Measurements from ENCODE around the gene TMEM42. TPM values are rescaled to one million over a fixed set of nuclear protein-coding genes. Genes with fewer than 3 reads are reported as not detected.
A peak's percentile ranks its signal among the peaks of the same experiment; 100 is the strongest.
"Not testable (repeated sequence)": the region's sequence is repeated elsewhere in the genome, so short reads cannot be mapped to it uniquely, and the experiment has no call there.

Gene TMEM42
- 1.1 and 1.3 TPM in 2 replicates for total RNA-seq (2014; rRNA removed; shearing (Covaris generic))
- 0.63 and 2.0 TPM in 2 replicates for polyA plus RNA-seq (2015; cell fraction: cytosol; rRNA removed)
- polyA plus RNA-seq (2015; cell fraction: nucleus; rRNA removed): 1.6 and 1.9 TPM in 2 replicates

DNA sequence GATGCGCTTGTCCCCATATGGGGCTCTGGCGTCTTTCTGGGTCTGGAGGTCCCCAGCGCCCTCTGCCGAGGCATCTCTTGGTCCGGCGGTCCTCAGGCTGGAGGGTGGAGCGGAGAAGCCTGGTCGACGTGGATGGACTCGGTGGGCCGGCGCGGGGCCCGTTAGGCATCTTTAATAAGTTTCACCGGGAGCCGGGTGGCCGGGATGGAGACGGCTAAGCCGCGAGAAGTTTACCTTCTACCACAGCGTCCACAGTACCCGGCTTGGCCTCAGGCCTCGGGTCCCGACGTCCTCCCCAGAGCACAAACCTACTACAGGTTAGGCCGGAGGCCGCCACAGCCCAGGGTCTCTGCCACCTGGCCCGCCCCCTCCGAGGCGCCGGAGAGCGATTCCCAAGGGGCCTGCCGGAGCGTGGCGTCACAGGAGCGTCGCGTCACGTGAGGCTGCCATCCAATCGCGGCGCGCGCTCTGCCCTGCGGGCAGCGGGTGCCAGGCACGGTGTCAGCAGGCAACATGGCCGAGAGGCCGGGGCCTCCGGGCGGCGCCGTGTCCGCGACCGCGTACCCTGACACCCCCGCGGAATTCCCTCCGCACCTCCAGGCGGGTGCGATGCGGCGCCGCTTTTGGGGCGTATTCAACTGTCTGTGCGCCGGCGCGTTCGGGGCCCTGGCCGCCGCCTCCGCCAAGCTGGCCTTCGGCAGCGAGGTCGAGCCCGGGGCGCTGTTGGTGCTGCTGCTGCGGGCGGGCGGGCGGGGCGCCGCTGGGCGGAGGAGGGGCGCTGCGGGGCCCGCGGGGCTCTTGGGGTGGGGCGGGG lies at the start of gene TMEM42:
TSS of gene TMEM42 (plus strand) at position 501 of the 814 bp plus-strand sequence. CDS start at position 514, 13 bp downstream.
- in situ Hi-C loops (cut with HindIII; ENCODE audit: low pct_unique_long_range_greater_than_20kb, low sequenced_read_pairs): no loop called here
- DNase-seq (ENCODE audit: low read depth, low spot score): peak; percentile 8

DNA sequence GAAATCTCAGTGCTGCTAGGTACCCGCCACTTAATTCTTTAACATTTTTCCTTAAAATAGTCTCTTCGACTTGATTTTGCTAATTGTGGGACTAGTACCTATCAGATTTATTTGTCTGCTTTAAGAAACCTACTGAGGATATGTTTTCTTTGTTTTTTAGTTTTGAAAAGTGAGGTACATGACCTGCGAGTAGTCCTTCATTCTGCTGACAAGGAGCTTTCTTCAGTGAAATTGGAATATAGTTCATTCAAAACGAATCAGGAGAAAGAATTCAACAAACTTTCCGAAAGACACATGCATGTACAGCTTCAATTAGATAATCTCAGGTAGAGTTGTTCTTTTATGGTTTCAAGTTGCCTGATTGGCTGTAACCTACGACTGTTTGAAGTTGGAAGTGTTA lies 47.0 kb upstream of the TMEM42 start:
- no peak for DNase-seq (ENCODE audit: low read depth, low spot score)
- in situ Hi-C loops (cut with HindIII; ENCODE audit: low pct_unique_long_range_greater_than_20kb, low sequenced_read_pairs): no loop called here

DNA sequence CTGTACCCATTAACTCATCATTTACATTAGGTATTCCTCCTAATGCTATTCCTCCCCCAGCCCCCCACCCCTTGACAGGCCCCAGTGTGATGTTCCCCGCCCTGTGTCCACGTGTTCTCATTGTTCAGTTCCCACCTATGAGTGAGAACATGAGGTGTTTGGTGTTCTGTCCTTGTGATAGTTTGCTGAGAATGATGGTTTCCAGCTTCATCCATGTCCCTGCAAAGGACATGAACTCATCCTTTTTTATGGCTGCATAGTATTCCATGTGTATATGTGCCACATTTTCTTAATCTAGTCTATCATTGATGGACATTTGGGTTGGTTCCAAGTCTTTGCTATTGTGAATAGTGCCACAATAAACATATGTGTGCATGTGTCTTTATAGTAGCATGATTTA lies 45.4 kb upstream of the TMEM42 start:
- not testable (repeated sequence) for DNase-seq (ENCODE audit: low read depth, low spot score)

DNA sequence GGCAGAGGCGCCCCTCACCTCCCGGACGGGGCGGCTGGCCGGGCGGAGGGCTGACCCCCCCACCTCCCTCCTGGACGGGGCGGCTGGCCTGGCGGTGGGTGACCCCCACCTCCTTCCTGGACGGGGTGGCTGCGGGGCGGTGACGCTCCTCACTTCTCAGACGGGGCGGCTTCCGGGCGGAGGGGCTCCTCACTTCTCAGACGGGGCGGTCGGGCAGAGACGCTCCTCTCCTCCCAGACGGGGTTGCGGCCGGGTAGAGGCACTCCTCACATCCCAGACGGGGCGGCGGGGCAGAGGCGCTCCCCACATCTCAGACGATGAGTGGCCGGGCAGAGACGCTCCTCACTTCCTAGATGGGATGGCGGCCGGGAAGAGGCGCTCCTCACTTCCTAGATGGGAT lies 40.5 kb upstream of the TMEM42 start:
- DNase-seq (ENCODE audit: low read depth, low spot score); in situ Hi-C loops (cut with HindIII; ENCODE audit: low pct_unique_long_range_greater_than_20kb, low sequenced_read_pairs): not testable (repeated sequence)

More for the DNA sequence above, 45.4 kb upstream of the TMEM42 start:
- in situ Hi-C loops (cut with HindIII; ENCODE audit: low pct_unique_long_range_greater_than_20kb, low sequenced_read_pairs): not testable (repeated sequence)

DNA sequence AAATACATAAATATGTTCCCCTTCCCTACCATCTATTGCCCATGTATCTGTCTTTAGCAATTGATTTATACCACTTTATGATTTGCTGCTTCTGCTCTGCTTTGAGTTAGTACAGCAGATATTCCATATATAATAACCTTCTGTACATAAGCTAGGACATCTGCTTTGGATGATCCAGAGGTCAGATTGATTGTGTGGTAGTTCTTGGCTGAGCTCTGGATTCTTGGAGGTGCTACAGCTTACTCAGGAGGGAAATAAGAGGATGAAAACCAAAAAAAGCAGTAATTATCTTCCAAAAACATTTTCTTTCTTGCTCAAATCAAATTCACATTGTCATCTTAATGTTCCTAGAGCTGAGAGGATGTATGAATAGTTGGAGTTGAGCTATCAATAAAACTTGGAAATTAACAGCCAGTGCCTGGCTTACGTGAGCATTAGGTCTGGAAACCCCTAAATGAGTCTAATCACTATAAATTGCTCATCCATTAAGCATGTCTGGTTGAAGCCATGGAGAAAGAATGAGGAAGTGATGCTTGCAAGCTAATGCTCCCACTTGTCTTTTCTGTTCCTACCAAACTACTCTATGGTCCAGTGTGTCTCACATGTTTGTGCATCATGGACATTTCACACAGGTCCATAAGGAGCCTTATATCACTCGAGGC lies 36.3 kb upstream of the TMEM42 start:
- in situ Hi-C loops (cut with HindIII; ENCODE audit: low pct_unique_long_range_greater_than_20kb, low sequenced_read_pairs): no loop called here
- no peak for DNase-seq (ENCODE audit: low read depth, low spot score)

DNA sequence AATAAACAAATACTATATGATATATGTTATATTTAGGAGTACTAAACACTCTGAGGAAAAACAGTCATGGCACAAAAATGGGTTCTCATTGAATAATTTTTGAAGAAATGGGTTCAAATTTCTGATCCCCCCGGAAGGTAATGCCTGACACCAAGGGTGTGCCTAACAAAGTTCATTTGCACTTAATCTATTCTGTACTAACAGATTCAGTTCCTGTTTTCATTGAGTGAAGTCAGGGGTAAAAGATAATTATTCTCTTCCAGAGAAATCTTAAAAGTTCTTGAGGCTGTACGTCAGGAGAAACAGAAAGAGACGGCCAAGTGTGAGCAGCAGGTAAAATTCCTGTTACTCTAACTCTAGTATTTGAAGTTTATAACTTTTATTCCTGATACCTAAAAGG lies 34.5 kb upstream of the TMEM42 start:
- DNase-seq (ENCODE audit: low read depth, low spot score): no peak
- in situ Hi-C loops (cut with HindIII; ENCODE audit: low pct_unique_long_range_greater_than_20kb, low sequenced_read_pairs): no loop called here

DNA sequence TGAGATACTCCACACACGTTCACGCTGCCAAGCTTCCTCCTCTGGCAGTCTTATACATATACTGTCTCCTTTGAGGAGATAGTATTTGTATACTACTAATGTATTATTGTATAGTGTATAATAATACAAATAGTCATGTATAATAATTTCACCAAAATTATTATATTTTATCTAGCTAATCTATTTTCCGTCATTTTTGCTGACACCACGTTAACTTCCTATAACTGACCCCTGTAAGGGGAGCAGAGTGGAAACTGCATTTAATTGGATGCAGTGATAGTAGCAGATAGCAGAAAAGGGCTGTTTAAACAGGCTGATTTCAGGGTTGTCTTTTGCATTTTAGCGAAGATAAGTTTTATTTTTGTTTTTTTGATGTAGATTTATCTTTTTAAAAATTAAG lies 30.5 kb upstream of the TMEM42 start:
- DNase-seq (ENCODE audit: low read depth, low spot score): no peak
- in situ Hi-C loops (cut with HindIII; ENCODE audit: low pct_unique_long_range_greater_than_20kb, low sequenced_read_pairs): no loop called here

DNA sequence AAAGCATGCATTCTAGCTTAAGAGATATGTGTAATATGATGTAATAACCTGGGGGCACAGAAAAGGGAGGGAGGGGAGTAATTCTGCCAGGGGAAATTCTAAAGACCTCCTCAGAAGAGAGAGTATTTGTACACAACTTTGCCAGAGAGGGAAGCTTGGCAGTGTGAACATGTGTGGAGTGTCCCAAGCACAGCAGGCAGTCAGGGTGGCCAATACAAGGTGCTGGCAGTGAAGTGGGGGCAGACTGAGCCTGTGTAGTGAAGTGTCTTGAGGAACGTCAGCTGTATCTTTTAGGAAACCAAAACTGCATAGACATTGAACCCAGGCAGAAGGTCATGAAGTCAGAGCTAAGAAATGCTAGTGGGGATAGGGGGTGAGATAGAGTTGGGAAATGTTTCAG lies 29.7 kb upstream of the TMEM42 start:
- DNase-seq (ENCODE audit: low read depth, low spot score): no peak
- in situ Hi-C loops (cut with HindIII; ENCODE audit: low pct_unique_long_range_greater_than_20kb, low sequenced_read_pairs): no loop called here

DNA sequence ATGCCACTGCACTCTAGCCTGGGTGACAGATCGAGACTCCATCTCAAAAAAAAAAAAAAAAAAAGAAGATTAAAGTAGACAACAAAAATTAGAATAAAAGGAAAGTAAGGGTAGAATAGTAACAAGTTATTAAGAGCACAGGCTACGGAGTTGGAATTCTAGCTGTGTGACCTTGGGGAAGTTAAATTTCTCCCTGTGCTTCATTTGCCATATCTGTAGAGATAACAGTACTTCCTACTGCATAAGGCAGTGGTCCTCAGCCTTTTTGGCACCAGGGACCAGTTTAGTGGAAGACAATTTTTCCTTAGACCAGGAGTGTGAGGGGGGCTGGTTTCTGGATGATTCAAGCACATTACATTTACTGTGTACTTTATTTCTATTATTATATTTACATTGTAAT lies 28.7 kb upstream of the TMEM42 start:
- in situ Hi-C loops (cut with HindIII; ENCODE audit: low pct_unique_long_range_greater_than_20kb, low sequenced_read_pairs): no loop called here
- no peak for DNase-seq (ENCODE audit: low read depth, low spot score)

DNA sequence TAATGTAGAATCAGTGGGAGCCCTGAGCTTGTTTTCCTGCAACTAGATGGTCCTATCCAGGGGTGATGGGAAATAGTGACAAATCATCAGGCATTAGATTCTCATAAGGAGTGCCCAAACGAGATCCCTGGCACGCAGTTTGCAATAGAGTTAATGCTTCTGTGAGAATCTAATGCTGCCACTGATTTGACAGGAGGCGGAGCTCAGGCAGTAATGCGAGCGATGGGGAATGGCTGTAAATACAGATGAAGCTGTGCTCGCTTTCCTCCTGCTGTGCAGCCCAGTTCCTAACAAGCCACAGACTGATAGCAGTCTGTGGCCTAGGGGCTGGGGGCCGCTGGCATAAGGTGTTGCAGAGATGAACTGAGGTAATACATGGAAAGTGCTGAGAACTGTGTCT lies 28.3 kb upstream of the TMEM42 start:
- in situ Hi-C loops (cut with HindIII; ENCODE audit: low pct_unique_long_range_greater_than_20kb, low sequenced_read_pairs): no loop called here
- no peak for DNase-seq (ENCODE audit: low read depth, low spot score)

DNA sequence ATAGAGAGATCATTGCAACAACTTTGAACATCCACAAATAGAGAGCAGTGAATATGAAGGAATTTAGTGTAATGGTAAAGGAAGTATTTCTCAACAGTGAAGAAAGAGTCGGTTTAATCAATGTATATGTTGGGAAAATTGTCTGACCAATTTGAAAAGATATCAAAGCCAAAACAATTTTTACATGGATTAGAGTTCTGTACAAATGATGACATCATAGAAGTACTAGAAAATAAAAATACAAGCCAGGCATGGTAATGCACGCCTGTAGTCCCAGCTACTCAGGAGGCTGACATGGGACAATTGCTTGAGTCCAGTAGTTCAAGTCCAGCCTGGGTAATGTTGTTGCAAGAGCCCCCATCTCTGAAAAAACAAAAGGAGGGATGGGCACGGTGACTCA lies 26.0 kb upstream of the TMEM42 start:
- in situ Hi-C loops (cut with HindIII; ENCODE audit: low pct_unique_long_range_greater_than_20kb, low sequenced_read_pairs): no loop called here
- DNase-seq (ENCODE audit: low read depth, low spot score): no peak

DNA sequence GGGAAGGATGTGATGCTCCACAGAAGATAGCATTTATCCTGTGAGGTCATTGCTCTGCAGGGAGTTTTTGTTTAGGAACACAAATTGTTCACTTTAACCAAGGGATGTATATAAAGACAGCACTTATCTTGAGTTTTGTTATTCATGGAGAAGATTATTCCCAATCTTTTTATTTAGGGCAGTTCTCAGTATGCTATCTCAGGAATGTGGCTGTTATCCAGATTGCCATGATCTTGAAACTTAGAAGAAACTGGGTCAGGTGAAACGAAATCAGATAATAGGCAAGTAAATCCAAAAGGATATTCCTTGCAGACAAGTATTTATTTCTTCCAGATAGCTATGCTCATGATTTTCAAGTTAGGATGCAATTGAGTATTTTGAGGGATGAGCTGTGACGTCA lies 19.3 kb upstream of the TMEM42 start:
- no peak for DNase-seq (ENCODE audit: low read depth, low spot score)
- in situ Hi-C loops (cut with HindIII; ENCODE audit: low pct_unique_long_range_greater_than_20kb, low sequenced_read_pairs): no loop called here

DNA sequence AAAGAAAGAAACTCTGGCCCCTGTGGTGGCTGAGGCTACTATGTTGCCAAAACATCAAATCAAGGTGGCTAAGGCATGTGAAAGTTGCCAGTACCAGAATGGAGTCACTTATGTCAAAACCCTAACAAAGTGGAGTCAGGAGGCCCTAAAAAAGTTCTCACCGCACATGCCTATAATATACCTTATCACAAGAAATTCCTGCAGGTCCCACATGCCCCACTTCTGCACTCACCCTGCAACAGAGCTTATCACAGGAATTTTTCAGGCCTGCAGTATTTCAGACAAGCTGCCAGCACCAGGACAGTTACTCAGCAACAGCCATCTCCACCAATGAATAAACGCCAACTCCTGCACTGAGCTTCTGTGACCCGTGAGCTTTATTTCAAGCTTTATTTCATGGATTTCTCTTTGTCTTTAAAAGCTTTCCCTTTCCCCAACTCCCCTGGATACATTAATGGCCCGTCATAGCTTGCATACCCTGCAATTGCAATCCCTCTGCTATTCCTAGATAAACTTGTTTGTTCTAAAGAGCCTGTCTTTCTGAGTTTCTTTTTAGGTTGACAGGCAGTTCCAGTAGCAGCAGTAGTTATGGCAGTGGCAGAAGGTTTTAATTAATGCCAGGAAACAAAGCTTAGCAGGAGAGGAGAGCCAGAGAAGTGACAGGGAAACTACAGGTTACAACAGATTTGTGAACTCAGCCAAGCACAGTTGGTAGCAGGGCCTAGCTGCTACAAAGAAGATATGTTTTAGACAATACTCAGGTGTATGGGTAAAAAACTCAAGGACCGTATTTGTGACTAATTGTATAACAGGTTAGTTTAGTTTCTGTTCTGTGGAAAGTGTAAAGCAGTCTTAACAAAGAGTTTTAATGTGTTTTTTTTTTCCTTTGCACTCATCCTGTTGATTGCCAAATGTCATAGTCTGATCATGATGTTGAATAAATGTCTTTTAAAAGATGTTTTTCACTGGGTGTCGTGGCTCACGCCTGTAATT lies 15.9 kb upstream of the TMEM42 start:
- no peak for DNase-seq (ENCODE audit: low read depth, low spot score)
- in situ Hi-C loops (cut with HindIII; ENCODE audit: low pct_unique_long_range_greater_than_20kb, low sequenced_read_pairs): no loop called here

DNA sequence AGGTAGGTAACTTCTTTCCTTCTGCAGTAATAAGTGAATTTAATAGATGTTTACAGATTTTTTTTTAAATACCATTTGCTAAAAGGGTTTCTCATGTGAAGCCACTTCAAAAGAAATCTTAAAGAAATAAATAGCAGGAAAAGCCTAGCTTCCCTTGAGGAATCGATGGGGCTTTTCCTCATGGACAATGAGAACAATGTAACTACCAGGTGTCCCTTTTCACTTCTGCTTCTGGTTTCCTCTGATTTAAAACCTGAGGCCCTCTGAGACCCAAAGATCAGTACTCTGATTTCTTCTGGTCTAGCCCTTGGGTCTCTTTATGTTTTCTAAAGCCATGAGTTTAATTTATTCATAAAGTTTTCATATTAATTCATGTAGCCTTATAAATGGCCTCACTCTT lies 13.1 kb upstream of the TMEM42 start:
- no peak for DNase-seq (ENCODE audit: low read depth, low spot score)
- in situ Hi-C loops (cut with HindIII; ENCODE audit: low pct_unique_long_range_greater_than_20kb, low sequenced_read_pairs): no loop called here

DNA sequence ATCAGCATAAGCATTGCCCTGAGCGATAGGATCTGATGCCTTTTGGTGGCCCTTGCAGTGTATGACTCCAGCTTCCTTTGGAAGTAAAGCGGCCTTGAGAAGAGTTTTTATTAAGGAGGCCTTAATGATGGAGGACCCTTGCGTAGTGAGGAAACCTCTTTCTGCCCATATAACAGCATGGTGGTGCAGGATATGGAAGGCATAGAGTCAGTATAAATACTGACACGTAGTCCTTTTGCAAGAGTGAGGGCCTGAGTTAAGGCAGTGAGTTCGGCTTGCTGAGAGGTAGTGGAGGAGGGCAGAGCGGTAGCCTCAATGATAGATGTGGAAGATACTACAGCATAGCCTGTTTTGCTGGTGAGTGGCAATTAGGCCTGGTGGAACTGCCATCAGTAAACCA lies 5.0 kb upstream of the TMEM42 start:
- DNase-seq (ENCODE audit: low read depth, low spot score); in situ Hi-C loops (cut with HindIII; ENCODE audit: low pct_unique_long_range_greater_than_20kb, low sequenced_read_pairs): not testable (repeated sequence)

DNA sequence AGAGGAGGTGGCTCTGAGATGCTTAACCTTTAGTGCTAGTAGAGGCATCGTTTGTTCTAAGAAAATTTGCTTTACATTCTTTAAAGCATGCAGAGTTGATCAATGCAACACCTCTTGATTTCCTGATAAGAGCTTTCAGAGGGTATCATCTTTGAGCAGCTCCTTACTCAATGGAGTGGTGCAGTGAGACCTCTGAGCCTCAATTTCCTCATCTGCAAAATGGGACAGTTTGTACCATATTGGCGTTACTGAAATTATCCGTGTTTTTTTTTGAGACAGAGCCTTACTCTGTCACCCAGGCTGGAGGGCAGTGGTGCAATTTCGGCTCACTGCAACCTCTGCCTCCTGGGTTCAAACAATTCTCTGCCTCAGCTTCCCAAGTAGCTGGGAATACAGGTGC lies 1.6 kb upstream of the TMEM42 start:
- in situ Hi-C loops (cut with HindIII; ENCODE audit: low pct_unique_long_range_greater_than_20kb, low sequenced_read_pairs): no loop called here
- no peak for DNase-seq (ENCODE audit: low read depth, low spot score)

DNA sequence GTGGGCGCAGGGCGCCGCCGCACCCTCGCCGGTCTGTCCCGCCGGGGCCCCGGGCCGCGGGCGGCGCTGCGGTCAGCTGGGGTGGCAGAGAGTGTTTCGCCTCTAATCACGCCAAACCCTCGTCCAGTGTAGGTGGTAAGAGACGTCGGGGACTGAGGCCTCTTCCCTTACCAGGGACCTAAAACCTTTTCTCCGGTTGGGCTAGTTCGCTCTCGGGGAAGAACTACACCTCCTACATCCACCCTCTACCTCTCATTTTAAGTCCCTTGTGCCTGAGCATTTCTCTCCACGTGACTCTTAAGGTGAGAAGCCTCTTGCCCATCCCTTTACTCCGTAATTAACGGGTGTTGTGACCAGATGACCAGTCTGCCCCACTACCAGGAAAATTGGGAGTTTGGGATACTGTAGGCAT lies 520 bp downstream of the TMEM42 start:
- no peak for DNase-seq (ENCODE audit: low read depth, low spot score)
- in situ Hi-C loops (cut with HindIII; ENCODE audit: low pct_unique_long_range_greater_than_20kb, low sequenced_read_pairs): no loop called here
